PC-9 (cell line): Measurements from ENCODE around the gene PIP5K1B. TPM values are rescaled to one million over a fixed set of nuclear protein-coding genes. Genes with fewer than 3 reads are reported as not detected.

Experiments used
- BruUV-seq: library from RNA; stranded (reverse); fragments of 400-500 nt; replicated peaks from 2 replicates; lab custom pipeline; 2021; lab: Mats Ljungman, UMichigan
- CTCF ChIA-PET: fragments of 300-600 bp; sonication (Branson Sonifier 250); formaldehyde crosslinking; loops from one replicate; lab custom pipeline; 2022; ENCODE audit warnings: antibody characterized with exemption; lab: Charles Lee
- POLR2A ChIA-PET: fragments of 300-600 bp; sonication (Branson Sonifier 250); formaldehyde crosslinking; loops from one replicate; lab custom pipeline; 2022; ENCODE audit warnings: antibody characterized with exemption; ENCODE audit not compliant: unreplicated experiment; lab: Charles Lee
- DNase-seq, 2 experiments: peaks; one replicate each; pipeline versions ENCODE4 v3.0.0 to v3.0.0-alpha.2; 2015 to 2022; ENCODE audit warnings: mixed read lengths in 1 of 2
- H2AFZ ChIP-seq: fragments of 200-600 bp; sonication (generic); 2 replicates; pipeline ENCODE4 v1.8.1; 2017; ENCODE audit warnings: antibody characterized with exemption
- H3F3A ChIP-seq: fragments of 200-600 bp; sonication (generic); 2 replicates; pipeline ENCODE4 v1.8.1; 2017; ENCODE audit warnings: antibody characterized with exemption, mild to moderate bottlenecking, low read depth; ENCODE audit not compliant: insufficient read depth
- H3K27ac ChIP-seq: fragments of 200-600 bp; sonication (generic); 2 replicates; pipeline ENCODE4 v1.6.1; 2016; ENCODE audit warnings: mixed run types
- H3K27me3 ChIP-seq: fragments of 200-600 bp; sonication (generic); 2 replicates; pipeline ENCODE4 v1.6.1; 2016; ENCODE audit warnings: low read depth, mixed run types; ENCODE audit not compliant: insufficient read depth
- H3K36me3 ChIP-seq: fragments of 200-600 bp; sonication (generic); 2 replicates; pipeline ENCODE4 v1.6.1; 2016; ENCODE audit warnings: low read depth, mixed run types
- H3K4me1 ChIP-seq: fragments of 200-600 bp; sonication (generic); replicated peaks from 2 replicates; pipeline ENCODE4 v1.6.1; 2016; ENCODE audit warnings: mixed run types; ENCODE audit not compliant: insufficient read depth
- H3K4me2 ChIP-seq: fragments of 200-600 bp; sonication (generic); 2 replicates; pipeline ENCODE4 v1.6.1; 2017; ENCODE audit warnings: mixed run types
- H3K4me3 ChIP-seq: fragments of 200-600 bp; sonication (generic); 2 replicates; pipeline ENCODE4 v1.6.1; 2016; ENCODE audit warnings: mixed run types
- H3K79me2 ChIP-seq: fragments of 200-600 bp; sonication (generic); 2 replicates; pipeline ENCODE4 v1.6.1; 2017; ENCODE audit warnings: low read depth, mixed run types
- H3K9me2 ChIP-seq: fragments of 200-600 bp; sonication (generic); 2 replicates; pipeline ENCODE4 v1.8.1; 2017; ENCODE audit warnings: mild to moderate bottlenecking; ENCODE audit not compliant: insufficient read depth
- H3K9me3 ChIP-seq: fragments of 200-600 bp; sonication (generic); 2 replicates; pipeline ENCODE4 v1.8.1; 2016; ENCODE audit warnings: low read depth; ENCODE audit not compliant: insufficient read depth
- H4K20me1 ChIP-seq: fragments of 200-600 bp; sonication (generic); 2 replicates; pipeline ENCODE4 v1.8.1; 2017; ENCODE audit not compliant: insufficient read depth
- EZH2 ChIP-seq: fragments of 200-600 bp; sonication (generic); IDR thresholded peaks from 2 replicates; pipeline ENCODE4 v1.8.0; 2017; ENCODE audit warnings: antibody characterized with exemption, low read depth
- intact Hi-C: fragments of 100-400 bp; cut with micrococcal nuclease; formaldehyde crosslinking; loops from one replicate; pipeline ENCODE4 v1.10.0; 2022; ENCODE audit not compliant: unreplicated experiment
- total RNA-seq: library from RNA; stranded (reverse); gene quantifications from 2 replicates; pipeline ENCODE4 v1.2.3, GENCODE V29; 2021
- TF ChIP-seq, protein P1 (sequence below): fragments of 200-600 bp; sonication (generic); conservative IDR thresholded peaks from 2 replicates; pipeline ENCODE4 v1.6.1; 2017; ENCODE audit warnings: mixed run types, antibody characterized with exemption, mild to moderate bottlenecking, moderate library complexity

Gene PIP5K1B
- total RNA-seq, 1 experiment from 2014 or later: not detected

DNA sequence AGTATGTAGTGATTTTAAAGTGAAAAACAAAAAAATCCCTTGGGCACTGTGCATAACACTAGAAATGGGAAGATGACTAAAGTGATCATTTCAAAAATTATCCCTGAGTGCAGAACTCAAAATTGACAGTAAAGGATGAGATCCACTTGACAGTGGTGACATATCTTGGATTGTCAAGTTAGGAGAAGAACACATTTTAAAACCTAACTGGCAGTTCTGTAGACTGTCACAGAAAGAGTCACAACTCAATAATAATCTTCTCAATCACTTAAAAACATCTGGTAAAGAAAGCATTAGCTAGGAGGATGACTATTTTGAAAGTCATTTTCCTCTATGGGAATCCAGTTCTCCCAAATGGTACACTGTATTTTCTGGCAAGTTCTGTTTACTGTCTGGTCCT, 127.1 kb downstream of the PIP5K1B start:
- H3K79me2 ChIP-seq: no peaks in the 10 kb centered on the region
- peaks cover 83% of the 10 kb centered on the region for H3K27me3 ChIP-seq
- H4K20me1 ChIP-seq: no peaks in the 10 kb centered on the region
- TF ChIP-seq, protein P1, sequence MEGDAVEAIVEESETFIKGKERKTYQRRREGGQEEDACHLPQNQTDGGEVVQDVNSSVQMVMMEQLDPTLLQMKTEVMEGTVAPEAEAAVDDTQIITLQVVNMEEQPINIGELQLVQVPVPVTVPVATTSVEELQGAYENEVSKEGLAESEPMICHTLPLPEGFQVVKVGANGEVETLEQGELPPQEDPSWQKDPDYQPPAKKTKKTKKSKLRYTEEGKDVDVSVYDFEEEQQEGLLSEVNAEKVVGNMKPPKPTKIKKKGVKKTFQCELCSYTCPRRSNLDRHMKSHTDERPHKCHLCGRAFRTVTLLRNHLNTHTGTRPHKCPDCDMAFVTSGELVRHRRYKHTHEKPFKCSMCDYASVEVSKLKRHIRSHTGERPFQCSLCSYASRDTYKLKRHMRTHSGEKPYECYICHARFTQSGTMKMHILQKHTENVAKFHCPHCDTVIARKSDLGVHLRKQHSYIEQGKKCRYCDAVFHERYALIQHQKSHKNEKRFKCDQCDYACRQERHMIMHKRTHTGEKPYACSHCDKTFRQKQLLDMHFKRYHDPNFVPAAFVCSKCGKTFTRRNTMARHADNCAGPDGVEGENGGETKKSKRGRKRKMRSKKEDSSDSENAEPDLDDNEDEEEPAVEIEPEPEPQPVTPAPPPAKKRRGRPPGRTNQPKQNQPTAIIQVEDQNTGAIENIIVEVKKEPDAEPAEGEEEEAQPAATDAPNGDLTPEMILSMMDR: no peak
- no peak for TF ChIP-seq EZH2
- CTCF ChIA-PET: no interaction called here
- no TSS peak for BruUV-seq
- no peaks in the 10 kb centered on the region for H3K9me3 ChIP-seq
- no peaks in the 10 kb centered on the region for H3K4me1 ChIP-seq
- no peak overlapping the region for H3K27ac ChIP-seq
- no peak overlapping the region for H3K4me2 ChIP-seq
- no peak for DNase-seq
- H3F3A ChIP-seq: no peaks in the 10 kb centered on the region
- intact Hi-C loops: no loop called here
- POLR2A ChIA-PET: no interaction called here
- no peak overlapping the region for H3K4me3 ChIP-seq
- no peaks in the 10 kb centered on the region for H3K36me3 ChIP-seq
- H2AFZ ChIP-seq: no peak overlapping the region
- no peaks in the 10 kb centered on the region for H3K9me2 ChIP-seq

DNA sequence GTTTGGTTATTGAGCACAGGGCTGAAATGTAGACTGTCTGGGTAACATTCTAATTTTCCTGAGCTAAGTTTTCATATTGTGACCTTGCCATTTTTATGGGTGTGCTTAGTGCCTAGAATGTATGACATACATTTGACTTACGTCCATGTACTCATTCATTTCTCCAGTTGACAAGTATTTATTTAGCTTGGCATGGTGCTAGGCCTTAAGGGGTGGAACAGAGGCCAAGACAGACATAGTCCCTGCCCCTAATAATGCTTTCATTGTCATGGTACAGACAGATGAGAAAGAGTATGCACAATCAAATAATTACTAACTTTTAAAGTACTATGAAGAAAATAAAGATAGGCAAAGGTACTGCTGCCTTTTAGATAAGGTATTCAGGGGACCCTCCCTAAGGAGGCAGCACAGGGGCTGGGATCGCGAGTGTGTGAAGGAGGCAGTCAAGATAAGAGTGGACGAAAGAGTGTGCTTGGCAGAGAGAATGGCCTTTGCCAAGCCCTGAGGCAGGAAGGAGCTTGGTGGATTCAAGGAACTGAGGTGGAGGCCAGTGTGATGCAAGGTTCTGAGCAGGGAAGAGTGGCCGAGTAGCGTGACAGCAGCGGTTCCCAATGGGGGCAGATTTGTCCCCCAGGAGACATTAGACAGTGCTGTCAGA, 128.0 kb downstream of the PIP5K1B start:
- CTCF ChIA-PET: no interaction called here
- H3K4me1 ChIP-seq: no peaks in the 10 kb centered on the region
- DNase-seq: no peak
- H3K9me2 ChIP-seq: no peaks in the 10 kb centered on the region
- no peaks in the 10 kb centered on the region for H3K79me2 ChIP-seq
- no peak overlapping the region for H3K4me2 ChIP-seq
- BruUV-seq: no TSS peak
- H3K36me3 ChIP-seq: no peaks in the 10 kb centered on the region
- no peak overlapping the region for H2AFZ ChIP-seq
- no peaks in the 10 kb centered on the region for H4K20me1 ChIP-seq
- no peak for TF ChIP-seq EZH2
- TF ChIP-seq, protein P1: no peak
- intact Hi-C loops: no loop called here
- no peak overlapping the region for H3K4me3 ChIP-seq
- peaks cover 79% of the 10 kb centered on the region for H3K27me3 ChIP-seq
- H3K9me3 ChIP-seq: no peaks in the 10 kb centered on the region
- no peak overlapping the region for H3K27ac ChIP-seq
- POLR2A ChIA-PET: no interaction called here
- H3F3A ChIP-seq: no peaks in the 10 kb centered on the region

DNA sequence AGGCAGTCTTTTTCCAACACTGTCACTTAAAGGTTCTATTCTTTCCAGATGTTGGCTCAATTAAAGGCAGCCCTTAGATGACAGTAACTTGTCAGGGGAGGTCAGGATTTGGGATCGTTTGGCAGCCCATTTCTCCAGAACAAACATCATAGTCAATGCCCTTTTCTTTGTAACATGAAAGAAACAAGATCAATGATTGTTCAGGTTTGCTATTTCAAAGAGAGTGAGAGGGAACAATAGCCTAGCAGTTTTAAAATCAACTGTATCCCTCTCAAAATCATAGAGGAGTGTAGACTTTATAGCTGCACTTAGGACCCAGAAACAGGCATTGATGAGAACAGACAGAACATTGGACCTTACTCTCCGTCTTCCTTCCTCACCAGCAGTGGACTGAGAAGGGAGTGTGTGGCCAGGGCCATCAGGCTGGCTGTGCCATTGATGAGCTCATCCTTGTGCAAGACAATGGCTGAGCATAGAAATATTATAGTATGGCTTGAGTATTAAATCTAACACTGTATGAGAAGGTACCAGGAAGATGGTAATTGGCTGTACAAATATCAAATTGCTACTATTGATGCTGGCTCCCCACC, 130.0 kb downstream of the PIP5K1B start:
- intact Hi-C loops: no loop called here
- POLR2A ChIA-PET: no interaction called here
- no peaks in the 10 kb centered on the region for H3K9me2 ChIP-seq

More for the DNA sequence above, 130.0 kb downstream of the PIP5K1B start:
- H3K4me3 ChIP-seq: no peak overlapping the region
- H3K27me3 ChIP-seq: peaks cover 72% of the 10 kb centered on the region
- BruUV-seq: no TSS peak
- H3K79me2 ChIP-seq: no peaks in the 10 kb centered on the region
- no peak overlapping the region for H3K4me2 ChIP-seq
- H2AFZ ChIP-seq: no peak overlapping the region
- H3F3A ChIP-seq: no peaks in the 10 kb centered on the region
- H3K36me3 ChIP-seq: no peaks in the 10 kb centered on the region
- no peaks in the 10 kb centered on the region for H4K20me1 ChIP-seq
- DNase-seq: no peak
- no peaks in the 10 kb centered on the region for H3K9me3 ChIP-seq
- H3K4me1 ChIP-seq: no peaks in the 10 kb centered on the region
- H3K27ac ChIP-seq: no peak overlapping the region
- CTCF ChIA-PET: no interaction called here
- TF ChIP-seq, protein P1: no peak
- no peak for TF ChIP-seq EZH2
